AML-193 (cell line): ENCODE results near the gene FAM13B.
"Not testable (repeated sequence)": the region's sequence is repeated elsewhere in the genome, so short reads cannot be mapped to it uniquely, and the experiment has no call there.

ENCODE experiments used
- DNase-seq, 2 experiments: peaks; one replicate each; lab custom pipeline; 2025; lab: John Stamatoyannopoulos, UW

Gene FAM13B

GRCh38 chr5:137960819-137961218 lies 72.1 kb downstream of the FAM13B start:
- DNase-seq = no peak

- no peak for DNase-seq
These were observed 72.7 kb downstream of the FAM13B start for GRCh38 chr5:137960141-137960540.

DNA sequence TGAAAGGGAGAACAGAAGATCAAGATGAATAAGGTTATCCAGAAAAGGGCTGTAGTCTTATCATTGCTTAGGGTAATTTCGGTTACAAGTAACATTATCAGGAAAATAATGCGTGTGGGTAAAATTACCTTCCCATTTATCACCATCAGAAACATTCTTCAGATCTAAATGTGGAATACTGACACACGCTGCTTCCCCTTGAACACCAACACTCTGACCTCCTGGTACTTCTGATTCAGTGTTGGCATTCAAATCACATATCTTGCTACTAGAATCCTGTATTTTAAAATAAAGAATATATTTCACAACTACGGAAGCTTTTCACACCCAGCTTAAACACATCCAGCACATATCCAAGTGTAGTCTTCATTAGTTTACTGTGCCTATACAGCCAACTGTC lies 73.4 kb downstream of the FAM13B start:
- DNase-seq = no peak

GRCh38 chr5:137957948-137958347 lies 74.9 kb downstream of the FAM13B start:
- no peak for DNase-seq

DNA sequence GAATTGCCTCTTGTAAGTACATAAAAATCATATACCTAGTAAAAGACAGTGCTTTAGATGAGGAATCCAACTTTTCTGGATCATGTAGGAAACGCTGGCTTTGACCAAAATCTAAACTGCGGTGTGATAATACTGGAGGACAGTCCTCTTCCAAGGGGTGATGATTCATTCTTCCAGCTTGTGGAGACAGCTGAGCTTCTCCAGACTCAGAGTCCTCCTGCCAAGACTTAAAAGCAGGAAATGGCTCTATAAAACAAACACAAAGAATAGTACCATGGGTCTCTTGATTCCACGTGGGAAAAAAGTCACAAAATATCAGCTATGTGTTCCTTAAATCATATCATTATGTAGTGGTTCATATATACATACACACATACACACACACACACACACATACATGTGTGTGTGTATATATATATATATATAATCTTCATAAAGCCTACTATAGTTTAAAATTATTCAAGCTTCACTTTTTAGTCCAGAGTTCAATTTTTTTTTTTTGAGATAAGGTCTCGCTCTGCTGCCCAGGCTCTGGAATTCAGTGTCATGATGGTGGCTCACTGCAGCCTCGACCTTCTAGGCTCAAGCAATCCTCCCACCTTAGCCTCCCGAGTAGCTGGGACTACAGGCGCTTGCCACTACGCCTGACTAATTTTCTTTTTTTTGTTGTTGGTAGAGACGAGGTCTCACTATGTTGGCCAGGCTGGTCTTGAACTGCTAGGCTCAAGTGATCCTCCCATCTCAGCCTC lies 78.6 kb downstream of the FAM13B start:
- no peak for DNase-seq

GRCh38 chr5:137945825-137946224 lies 87.1 kb downstream of the FAM13B start:
- DNase-seq = no peak

DNA sequence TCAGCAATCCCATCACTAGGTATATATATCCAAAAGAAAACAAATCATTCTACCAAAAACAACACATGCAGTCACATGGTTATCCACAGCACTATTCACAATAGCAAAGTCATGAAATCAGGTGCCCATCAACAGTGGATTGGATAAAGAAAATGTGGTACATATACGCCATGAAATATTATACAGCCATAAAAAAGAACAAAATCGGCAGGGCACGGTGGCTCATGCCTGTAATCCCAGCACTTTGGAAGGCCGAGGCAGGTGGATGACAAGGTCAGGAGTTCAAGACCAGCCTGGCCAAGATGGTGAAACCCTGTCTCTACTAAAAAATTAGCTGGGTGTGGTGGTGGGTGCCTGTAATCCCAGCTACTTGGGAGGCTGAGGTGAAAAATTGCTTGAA lies 88.6 kb downstream of the FAM13B start:
- DNase-seq = not testable (repeated sequence)

DNA sequence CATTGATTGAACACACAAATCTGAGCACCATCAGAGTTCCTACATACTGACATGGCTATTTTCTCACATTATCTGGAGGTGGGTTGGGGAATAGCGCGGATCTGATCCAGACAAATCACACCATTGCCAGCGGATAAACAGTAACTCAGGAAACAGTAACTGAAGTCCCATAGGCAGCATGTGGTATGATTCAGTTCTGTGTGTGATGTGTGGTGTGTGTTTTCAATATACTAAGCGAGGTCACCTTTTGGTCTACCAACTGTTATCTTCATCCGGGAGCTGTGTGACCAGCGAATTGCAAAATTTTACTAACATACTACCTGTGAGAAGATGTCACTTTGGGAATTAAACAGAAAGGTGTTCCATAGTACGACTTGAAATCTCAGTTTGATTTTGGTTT lies 93.5 kb downstream of the FAM13B start:
- DNase-seq = peak in 1 of 2 experiments; percentile 20

GRCh38 chr5:137938751-137939143 lies 94.1 kb downstream of the FAM13B start:
- no peak for DNase-seq

DNA sequence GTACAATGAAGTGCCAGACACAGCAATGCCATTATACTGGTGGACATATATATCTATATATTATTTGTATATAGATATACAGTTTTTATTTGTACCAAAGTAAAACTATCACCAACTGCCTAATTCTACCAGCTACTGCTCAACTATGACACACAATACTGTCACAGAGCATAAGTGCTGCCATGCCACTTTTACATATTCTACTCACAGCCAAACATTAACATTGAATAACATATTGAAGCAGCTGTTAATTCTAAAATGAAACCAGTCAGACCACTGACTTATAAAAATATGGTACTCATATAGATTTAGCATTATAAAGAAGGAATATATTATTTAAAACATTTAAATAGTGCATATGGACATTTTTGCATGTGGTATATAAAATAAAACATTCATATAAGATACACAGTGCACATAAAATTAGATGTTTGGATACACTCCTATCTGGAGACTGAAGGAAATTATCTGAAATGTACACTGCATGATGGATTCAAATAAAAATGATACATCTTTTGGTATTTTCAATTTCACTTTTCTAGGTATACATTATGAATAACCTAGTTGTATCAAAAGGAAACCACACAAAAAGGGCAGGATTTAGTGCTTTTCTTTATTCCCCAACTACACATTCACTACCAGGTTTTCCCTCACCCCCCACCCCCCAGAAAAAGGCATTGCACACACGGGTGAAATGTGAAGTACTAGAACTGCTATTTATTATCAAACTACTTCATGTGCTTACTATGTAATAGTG lies 94.7 kb downstream of the FAM13B start:
- no peak for DNase-seq

DNA sequence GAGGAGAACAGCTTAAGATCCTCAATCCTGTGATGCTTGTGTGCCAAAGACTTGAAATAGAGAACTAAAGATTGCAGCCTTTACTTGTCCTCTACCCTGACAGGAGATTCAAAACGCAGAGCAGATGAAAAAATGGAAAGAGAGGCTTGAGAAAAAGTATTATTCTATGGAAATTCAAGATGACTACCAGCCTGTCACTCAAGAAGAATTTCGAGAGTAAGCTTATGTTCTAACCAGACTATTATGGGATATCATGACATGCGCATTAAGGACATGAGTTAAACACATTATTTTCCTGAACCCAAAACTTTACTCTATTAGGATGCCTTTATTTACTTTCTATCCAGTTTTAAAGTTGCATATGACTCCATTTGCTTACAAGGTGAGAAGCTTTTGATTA lies 97.2 kb downstream of the FAM13B start:
- no peak for DNase-seq

DNA sequence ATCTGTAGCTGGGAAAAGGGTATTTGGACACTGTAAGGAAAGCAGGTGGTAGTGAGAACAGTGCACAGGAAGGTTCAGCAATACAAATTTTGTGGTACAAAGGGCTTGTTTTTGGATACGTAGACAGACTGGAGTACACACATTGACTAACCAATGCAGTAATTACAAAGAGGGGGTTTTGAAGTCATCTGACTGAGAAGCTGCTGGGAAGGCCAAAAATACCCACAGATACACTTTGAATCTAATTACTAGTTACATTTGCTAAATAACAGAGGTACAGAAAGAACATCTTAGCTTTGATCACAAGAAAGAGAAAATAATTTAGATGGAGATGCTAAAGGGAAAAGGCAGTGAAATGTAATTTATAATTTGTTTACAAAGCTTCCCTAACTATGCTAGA lies 97.7 kb downstream of the FAM13B start:
- DNase-seq = no peak

- DNase-seq = no peak
These were observed 99.4 kb downstream of the FAM13B start for GRCh38 chr5:137933491-137933911.

- no peak for DNase-seq
These were observed 100.1 kb downstream of the FAM13B start for GRCh38 chr5:137932800-137933199.

GRCh38 chr5:137923856-137924255 lies 109.0 kb downstream of the FAM13B start:
- DNase-seq = no peak

DNA sequence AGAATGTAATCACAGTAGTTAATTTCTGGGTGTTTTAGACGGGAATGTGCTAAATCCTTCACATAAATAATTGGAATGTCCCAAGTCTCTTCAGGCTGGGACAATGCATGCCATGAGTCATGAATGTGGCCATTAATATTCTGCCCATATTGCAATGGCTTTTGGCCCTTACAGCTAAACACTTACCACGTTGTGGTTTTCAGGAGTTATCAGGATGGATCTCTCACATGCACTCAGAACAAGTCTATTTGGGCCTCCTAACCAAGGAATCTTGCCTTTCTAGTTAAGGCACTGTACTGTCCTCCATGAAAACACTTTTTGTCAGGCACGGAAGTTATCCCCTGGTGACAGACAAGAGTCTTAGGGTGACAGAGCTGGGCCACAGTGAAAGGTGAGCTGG lies 110.9 kb downstream of the FAM13B start:
- DNase-seq = no peak

GRCh38 chr5:137916923-137917322 lies 116.0 kb downstream of the FAM13B start:
- no peak for DNase-seq

GRCh38 chr5:137914758-137915157 lies 118.1 kb downstream of the FAM13B start:
- DNase-seq = no peak

GRCh38 chr5:137902408-137903133 lies 130.3 kb downstream of the FAM13B start:
- DNase-seq = no peak

- DNase-seq = no peak
These were observed 131.7 kb downstream of the FAM13B start for GRCh38 chr5:137901011-137901817.

DNA sequence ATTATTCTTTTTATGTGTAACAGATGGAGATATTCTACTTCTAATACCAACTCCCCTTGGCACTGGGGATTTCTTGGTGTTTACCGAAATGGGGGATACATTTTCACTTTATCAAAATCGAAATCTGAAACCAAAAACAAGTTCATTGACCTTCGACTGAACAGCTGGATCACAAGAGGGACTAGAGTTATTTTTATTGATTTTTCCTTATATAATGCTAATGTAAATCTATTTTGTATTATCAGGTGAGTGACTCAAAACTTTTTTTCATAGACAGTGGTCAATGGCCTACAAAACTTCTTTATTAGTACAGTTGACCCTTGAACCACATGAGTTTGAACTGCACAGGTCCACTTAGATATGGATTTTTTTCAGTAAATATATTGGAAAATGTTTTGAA lies 133.4 kb downstream of the FAM13B start:
- DNase-seq = no peak

DNA sequence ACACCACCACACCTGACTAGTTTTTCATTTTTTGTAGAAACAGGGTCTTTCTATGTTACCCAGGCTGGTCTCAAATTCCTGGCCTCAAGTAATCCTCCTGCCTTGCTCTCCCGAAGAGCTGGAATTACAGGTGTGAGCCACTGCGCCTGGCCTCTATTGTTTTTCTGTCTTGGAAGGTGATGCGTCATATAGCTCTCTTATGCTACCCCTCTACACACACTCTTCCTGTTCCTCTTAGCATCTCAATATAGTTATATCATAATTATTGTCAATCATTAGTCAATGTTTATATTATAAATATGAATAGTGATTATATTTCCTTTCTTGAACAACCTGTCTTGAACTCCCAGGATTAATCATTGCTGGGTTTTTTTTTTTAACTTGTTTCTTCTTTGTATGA lies 136.3 kb downstream of the FAM13B start:
- no peak for DNase-seq
